ENCODE results near the gene PDZRN4.
"Not testable (repeated sequence)": the region's sequence is repeated elsewhere in the genome, so short reads cannot be mapped to it uniquely, and the experiment has no call there.

The PDZRN4 gene

DNA sequence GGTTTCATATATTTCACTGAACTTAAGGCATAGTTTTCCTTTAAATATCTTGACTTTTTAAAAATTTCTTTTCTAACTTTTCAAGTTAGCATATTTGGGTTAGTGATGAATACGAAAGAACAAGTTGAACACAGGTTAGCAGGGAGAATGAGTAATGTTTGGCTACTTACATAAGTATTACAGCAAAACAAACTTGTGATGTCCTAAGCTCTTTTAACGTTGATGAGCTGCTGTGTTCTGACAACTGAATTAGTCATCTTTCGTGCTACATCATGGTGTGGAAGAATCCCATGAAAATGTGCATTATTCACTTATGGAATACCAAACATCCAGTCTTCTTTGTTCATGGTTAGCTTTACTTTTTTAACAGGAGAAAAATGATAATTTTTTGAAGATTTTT is 36.3 kb upstream of the PDZRN4 start:
- Histone ChIP-seq H3K27me3 (ENCODE audit: low read depth, low read length) (no peaks in the 10 kb centered on the region), H3K4me3 (ENCODE audit: low read length) (no peak overlapping the region), H3K36me3 (replicated peaks; ENCODE audit: low read depth, low read length) (no peaks in the 10 kb centered on the region), H3K4me1 (ENCODE audit: low read length) (no peaks in the 10 kb centered on the region), H3K79me2 (ENCODE audit: low read length) (no peaks in the 10 kb centered on the region), H3K9ac (ENCODE audit: low read length) (no peak overlapping the region), H2AFZ (ENCODE audit: low read depth, low read length) (no peak overlapping the region), H3K27ac (ENCODE audit: low read length) (no peak overlapping the region), H3K9me3 (ENCODE audit: insufficient read depth, low read length) (no peaks in the 10 kb centered on the region), H3K4me2 (ENCODE audit: low read length) (no peak overlapping the region), H4K20me1 (ENCODE audit: insufficient read depth, low read length) (no peaks in the 10 kb centered on the region)
- no peak for TF ChIP-seq EZH2phosphoT487 (IDR thresholded peaks at IDR 0.05; ENCODE audit: low read depth)
- TF ChIP-seq, protein P1, sequence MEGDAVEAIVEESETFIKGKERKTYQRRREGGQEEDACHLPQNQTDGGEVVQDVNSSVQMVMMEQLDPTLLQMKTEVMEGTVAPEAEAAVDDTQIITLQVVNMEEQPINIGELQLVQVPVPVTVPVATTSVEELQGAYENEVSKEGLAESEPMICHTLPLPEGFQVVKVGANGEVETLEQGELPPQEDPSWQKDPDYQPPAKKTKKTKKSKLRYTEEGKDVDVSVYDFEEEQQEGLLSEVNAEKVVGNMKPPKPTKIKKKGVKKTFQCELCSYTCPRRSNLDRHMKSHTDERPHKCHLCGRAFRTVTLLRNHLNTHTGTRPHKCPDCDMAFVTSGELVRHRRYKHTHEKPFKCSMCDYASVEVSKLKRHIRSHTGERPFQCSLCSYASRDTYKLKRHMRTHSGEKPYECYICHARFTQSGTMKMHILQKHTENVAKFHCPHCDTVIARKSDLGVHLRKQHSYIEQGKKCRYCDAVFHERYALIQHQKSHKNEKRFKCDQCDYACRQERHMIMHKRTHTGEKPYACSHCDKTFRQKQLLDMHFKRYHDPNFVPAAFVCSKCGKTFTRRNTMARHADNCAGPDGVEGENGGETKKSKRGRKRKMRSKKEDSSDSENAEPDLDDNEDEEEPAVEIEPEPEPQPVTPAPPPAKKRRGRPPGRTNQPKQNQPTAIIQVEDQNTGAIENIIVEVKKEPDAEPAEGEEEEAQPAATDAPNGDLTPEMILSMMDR (IDR thresholded peaks at IDR 0.05; ENCODE audit: low read depth, low read length): no peak

DNA sequence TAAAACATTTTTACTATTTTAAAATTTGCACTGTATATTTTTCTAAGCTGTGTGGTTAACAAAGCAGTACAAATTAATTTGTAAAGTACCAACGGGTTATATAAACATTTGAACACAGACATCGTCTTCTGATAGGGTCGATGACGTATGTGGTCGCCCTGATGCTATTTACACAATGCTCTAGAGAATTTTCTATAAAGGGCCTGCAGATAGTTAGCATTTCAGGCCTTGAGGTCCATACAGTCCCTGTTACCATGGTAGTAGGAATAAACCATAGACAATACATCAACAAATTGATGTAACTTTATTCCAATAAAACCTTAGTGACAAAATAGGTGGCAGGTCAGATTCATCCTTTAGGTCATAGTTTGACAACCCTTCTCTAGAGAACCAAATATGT is 25.7 kb upstream of the PDZRN4 start:
- Histone ChIP-seq H3K4me1 (ENCODE audit: low read length) (no peaks in the 10 kb centered on the region), H3K27ac (ENCODE audit: low read length) (no peak overlapping the region), H3K27me3 (ENCODE audit: low read depth, low read length) (no peaks in the 10 kb centered on the region), H3K9ac (ENCODE audit: low read length) (no peak overlapping the region), H2AFZ (ENCODE audit: low read depth, low read length) (no peak overlapping the region), H3K79me2 (ENCODE audit: low read length) (no peaks in the 10 kb centered on the region), H3K36me3 (replicated peaks; ENCODE audit: low read depth, low read length) (no peaks in the 10 kb centered on the region), H3K4me2 (ENCODE audit: low read length) (no peak overlapping the region), H4K20me1 (ENCODE audit: insufficient read depth, low read length) (no peaks in the 10 kb centered on the region), H3K4me3 (ENCODE audit: low read length) (no peak overlapping the region), H3K9me3 (ENCODE audit: insufficient read depth, low read length) (no peaks in the 10 kb centered on the region)
- no peak for TF ChIP-seq EZH2phosphoT487 (IDR thresholded peaks at IDR 0.05; ENCODE audit: low read depth)
- TF ChIP-seq, protein P1 (IDR thresholded peaks at IDR 0.05; ENCODE audit: low read depth, low read length): no peak

DNA sequence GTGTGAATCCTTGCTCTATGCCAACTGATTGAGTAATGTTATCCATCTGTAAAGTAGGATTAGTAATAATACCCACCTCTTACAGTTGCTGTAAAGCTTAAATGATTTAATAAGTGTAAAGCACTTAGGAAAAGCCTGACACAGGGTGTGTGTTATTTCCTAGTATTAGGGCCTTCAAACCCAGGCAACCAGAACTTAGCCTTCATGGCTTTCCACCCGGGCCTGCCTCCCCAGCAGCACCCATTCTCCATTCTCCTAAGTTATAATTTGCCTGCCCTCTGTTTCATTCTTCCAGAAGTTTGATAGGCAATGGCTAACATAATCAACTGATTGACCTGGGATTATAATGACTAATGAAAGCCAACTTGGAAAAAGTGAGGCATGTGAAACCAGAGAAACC is 20.4 kb upstream of the PDZRN4 start:
- Histone ChIP-seq H3K9ac (ENCODE audit: low read length) (no peak overlapping the region), H3K4me2 (ENCODE audit: low read length) (no peak overlapping the region), H3K4me3 (ENCODE audit: low read length) (no peak overlapping the region), H2AFZ (ENCODE audit: low read depth, low read length) (no peak overlapping the region), H3K79me2 (ENCODE audit: low read length) (no peaks in the 10 kb centered on the region), H3K36me3 (replicated peaks; ENCODE audit: low read depth, low read length) (peaks cover 4% of the 10 kb centered on the region), H3K9me3 (ENCODE audit: insufficient read depth, low read length) (peaks cover 8% of the 10 kb centered on the region; the same call in 1 of the 2 replicates), H3K4me1 (ENCODE audit: low read length) (no peaks in the 10 kb centered on the region), H4K20me1 (ENCODE audit: insufficient read depth, low read length) (no peaks in the 10 kb centered on the region), H3K27ac (ENCODE audit: low read length) (no peak overlapping the region), H3K27me3 (ENCODE audit: low read depth, low read length) (no peaks in the 10 kb centered on the region)
- TF ChIP-seq, protein P1 (IDR thresholded peaks at IDR 0.05; ENCODE audit: low read depth, low read length): no peak
- no peak for TF ChIP-seq EZH2phosphoT487 (IDR thresholded peaks at IDR 0.05; ENCODE audit: low read depth)

DNA sequence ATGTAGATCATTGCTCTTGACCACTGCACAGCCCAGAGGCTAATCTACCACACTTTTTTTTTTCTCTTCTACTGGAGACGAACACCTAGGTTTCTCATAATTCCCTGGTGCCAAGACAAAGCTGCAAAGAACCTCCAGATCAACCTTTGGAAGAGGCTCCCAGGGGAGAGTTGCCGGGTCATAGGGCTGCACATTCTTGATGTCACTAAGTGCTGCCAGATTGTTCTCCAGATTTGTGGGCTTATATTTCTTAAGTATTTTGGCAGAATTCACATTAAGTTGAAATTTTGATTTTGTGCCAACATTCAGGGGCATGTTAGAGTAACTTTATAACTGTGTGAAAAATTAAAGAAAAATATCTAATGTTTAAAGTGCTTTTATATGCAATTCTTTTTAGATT is 13.5 kb upstream of the PDZRN4 start:
- H3K9me3 ChIP-seq (ENCODE audit: insufficient read depth, low read length): peaks cover 8% of the 10 kb centered on the region; the same call in 1 of the 2 replicates
- H3K9ac ChIP-seq (ENCODE audit: low read length): no peak overlapping the region
- H2AFZ ChIP-seq (ENCODE audit: low read depth, low read length): no peak overlapping the region
- no peak for TF ChIP-seq EZH2phosphoT487 (IDR thresholded peaks at IDR 0.05; ENCODE audit: low read depth)
- TF ChIP-seq, protein P1 (IDR thresholded peaks at IDR 0.05; ENCODE audit: low read depth, low read length): no peak
- H3K27ac ChIP-seq (ENCODE audit: low read length): no peak overlapping the region
- H3K36me3 ChIP-seq (replicated peaks; ENCODE audit: low read depth, low read length): peaks cover 4% of the 10 kb centered on the region
- H3K4me1 ChIP-seq (ENCODE audit: low read length): no peaks in the 10 kb centered on the region
- H4K20me1 ChIP-seq (ENCODE audit: insufficient read depth, low read length): no peaks in the 10 kb centered on the region
- no peak overlapping the region for H3K4me3 ChIP-seq (ENCODE audit: low read length)
- H3K4me2 ChIP-seq (ENCODE audit: low read length): no peak overlapping the region
- no peaks in the 10 kb centered on the region for H3K27me3 ChIP-seq (ENCODE audit: low read depth, low read length)
- no peaks in the 10 kb centered on the region for H3K79me2 ChIP-seq (ENCODE audit: low read length)

DNA sequence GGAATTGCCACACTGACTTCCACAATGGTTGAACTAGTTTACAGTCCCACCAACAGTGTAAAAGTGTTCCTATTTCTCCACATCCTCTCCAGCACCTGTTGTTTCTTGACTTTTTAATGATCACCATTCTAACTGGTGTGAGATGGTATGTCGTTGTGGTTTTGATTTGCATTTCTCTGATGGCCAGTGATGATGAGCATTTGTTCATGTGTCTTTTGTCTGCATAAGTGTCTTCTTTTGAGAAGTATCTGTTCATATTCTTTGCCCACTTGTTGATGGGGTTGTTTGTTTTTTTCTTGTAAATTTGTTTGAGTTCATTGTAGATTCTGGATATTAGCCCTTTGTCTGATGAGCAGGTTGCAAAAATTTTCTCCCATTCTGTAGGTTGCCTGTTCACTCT is 8.6 kb upstream of the PDZRN4 start:
- not testable (repeated sequence) for H3K36me3 ChIP-seq (replicated peaks; ENCODE audit: low read depth, low read length); H4K20me1 ChIP-seq (ENCODE audit: insufficient read depth, low read length); H3K9ac ChIP-seq (ENCODE audit: low read length); H2AFZ ChIP-seq (ENCODE audit: low read depth, low read length); H3K27me3 ChIP-seq (ENCODE audit: low read depth, low read length); H3K27ac ChIP-seq (ENCODE audit: low read length); H3K79me2 ChIP-seq (ENCODE audit: low read length); H3K9me3 ChIP-seq (ENCODE audit: insufficient read depth, low read length); H3K4me2 ChIP-seq (ENCODE audit: low read length); H3K4me3 ChIP-seq (ENCODE audit: low read length); H3K4me1 ChIP-seq (ENCODE audit: low read length)

All from OCI-LY3 (cell line).